OCI-LY1 (cell line): Measurements from ENCODE around the gene WDR89.

Experiments
- H2AFZ ChIP-seq: fragments of 200-600 bp; sonication (generic), shearing (Covaris generic); 2 replicates; pipeline ENCODE4 v1.6.0; 2014; ENCODE audit warnings: antibody characterized with exemption, mild to moderate bottlenecking, low read length
- H3F3A ChIP-seq: fragments of 200-600 bp; sonication (generic), shearing (Covaris generic); 2 replicates; pipeline ENCODE4 v1.6.0; 2014; ENCODE audit warnings: mild to moderate bottlenecking, antibody characterized with exemption, low read length, moderate library complexity; ENCODE audit not compliant: insufficient read depth
- H3K27ac ChIP-seq: fragments of 200-600 bp; sonication (generic); 2 replicates; pipeline ENCODE4 v1.5.1; 2014; ENCODE audit warnings: low read length, mixed run types, mild to moderate bottlenecking, low read depth; ENCODE audit not compliant: poor library complexity, severe bottlenecking
- H3K27me3 ChIP-seq: fragments of 200-600 bp; sonication (generic); 2 replicates; pipeline ENCODE4 v1.6.0; 2014; ENCODE audit warnings: antibody characterized with exemption, mild to moderate bottlenecking, low read length, moderate library complexity; ENCODE audit not compliant: insufficient read depth
- H3K36me3 ChIP-seq: fragments of 200-600 bp; sonication (generic); 2 replicates; pipeline ENCODE4 v1.6.1; 2014; ENCODE audit warnings: mild to moderate bottlenecking, antibody characterized with exemption, low read length, moderate library complexity, mixed read lengths; ENCODE audit not compliant: insufficient read depth
- H3K4me1 ChIP-seq: fragments of 200-600 bp; sonication (generic); 2 replicates; pipeline ENCODE4 v1.5.1; 2014; ENCODE audit warnings: mild to moderate bottlenecking, low read length, moderate library complexity; ENCODE audit not compliant: insufficient read depth, severe bottlenecking
- H3K4me2 ChIP-seq: fragments of 200-600 bp; sonication (generic), shearing (Covaris generic); 2 replicates; pipeline ENCODE4 v1.6.1; 2014; ENCODE audit warnings: low read length
- H3K4me3 ChIP-seq: fragments of 200-600 bp; sonication (generic); 2 replicates; pipeline ENCODE4 v1.5.1; 2014; ENCODE audit warnings: low read length, low read depth, mild to moderate bottlenecking, mixed read lengths; ENCODE audit not compliant: poor library complexity, severe bottlenecking
- H3K79me2 ChIP-seq: fragments of 200-600 bp; shearing (Covaris generic); 2 replicates; pipeline ENCODE4 v1.6.1; 2016; ENCODE audit warnings: mixed run types, low read length, mixed read lengths; ENCODE audit not compliant: insufficient read depth
- H3K9ac ChIP-seq: fragments of 200-600 bp; sonication (generic), shearing (Covaris generic); 2 replicates; pipeline ENCODE4 v1.6.1; 2014; ENCODE audit warnings: mild to moderate bottlenecking, low read length, mixed read lengths
- H3K9me2 ChIP-seq: fragments of 200-600 bp; sonication (generic), shearing (Covaris generic); 2 replicates; pipeline ENCODE4 v1.6.1; 2014; ENCODE audit warnings: low read depth, mild to moderate bottlenecking, low read length, mixed read lengths
- H3K9me3 ChIP-seq: fragments of 200-600 bp; shearing (Covaris generic); 2 replicates; pipeline ENCODE4 v1.6.1; 2014; ENCODE audit warnings: low read length, mixed read lengths
- H4K20me1 ChIP-seq: fragments of 200-600 bp; sonication (generic), shearing (Covaris generic); 2 replicates; pipeline ENCODE4 v1.6.0; 2016; ENCODE audit warnings: mild to moderate bottlenecking, low read length; ENCODE audit not compliant: insufficient read depth
- CTCF ChIP-seq: fragments of 200-600 bp; sonication (generic), shearing (Covaris generic); IDR thresholded peaks from 2 replicates; pipeline ENCODE4 v1.5.1; 2017; ENCODE audit warnings: mild to moderate bottlenecking, antibody characterized with exemption, low read length, moderate library complexity, mixed read lengths
- EZH2 ChIP-seq: fragments of 200-600 bp; sonication (generic), shearing (Covaris generic); IDR thresholded peaks from 2 replicates; pipeline ENCODE4 v1.8.0; 2017; ENCODE audit warnings: borderline replicate concordance, mixed run types, mild to moderate bottlenecking, antibody characterized with exemption, low read length, moderate library complexity, mixed read lengths

Gene WDR89

GRCh38 chr14:63611078-63611477, 30.6 kb downstream of the WDR89 start:
- Histone ChIP-seq H2AFZ (no peak overlapping the region), H3K9me3 (no peaks in the 10 kb centered on the region), H3K9ac (no peak overlapping the region), H3K4me2 (no peak overlapping the region), H3K4me1 (peaks cover 4% of the 10 kb centered on the region), H3K79me2 (peaks cover 23% of the 10 kb centered on the region), H3K27me3 (no peaks in the 10 kb centered on the region), H3F3A (no peaks in the 10 kb centered on the region), H3K9me2 (no peaks in the 10 kb centered on the region), H4K20me1 (no peaks in the 10 kb centered on the region), H3K4me3 (no peak overlapping the region), H3K27ac (no peak overlapping the region), H3K36me3 (peaks cover 31% of the 10 kb centered on the region)
- no peak for TF ChIP-seq CTCF
- TF ChIP-seq EZH2 = no peak

GRCh38 chr14:63605041-63605532, 36.6 kb downstream of the WDR89 start:
- no peaks in the 10 kb centered on the region for H3F3A ChIP-seq
- no peak overlapping the region for H3K4me2 ChIP-seq
- H3K9me3 ChIP-seq = no peaks in the 10 kb centered on the region
- H3K9me2 ChIP-seq = no peaks in the 10 kb centered on the region
- no peak overlapping the region for H2AFZ ChIP-seq
- H3K4me1 ChIP-seq = peaks cover 16% of the 10 kb centered on the region
- H3K79me2 ChIP-seq = peaks cover 7% of the 10 kb centered on the region
- H3K27ac ChIP-seq = no peak overlapping the region
- H3K4me3 ChIP-seq = no peak overlapping the region
- H3K36me3 ChIP-seq = peaks cover 30% of the 10 kb centered on the region
- H3K27me3 ChIP-seq = no peaks in the 10 kb centered on the region
- no peak overlapping the region for H3K9ac ChIP-seq
- H4K20me1 ChIP-seq = no peaks in the 10 kb centered on the region
- TF ChIP-seq EZH2 (no peak), CTCF (no peak)

GRCh38 chr14:63604626-63605025, 37.0 kb downstream of the WDR89 start:
- H3K4me3 ChIP-seq = no peak overlapping the region
- H3F3A ChIP-seq = no peaks in the 10 kb centered on the region
- no peak overlapping the region for H3K9ac ChIP-seq
- peak overlapping the region; percentile 71 for H3K27ac ChIP-seq
- TF ChIP-seq EZH2 (no peak), CTCF (no peak)
- no peak overlapping the region for H2AFZ ChIP-seq
- no peak overlapping the region for H3K4me2 ChIP-seq
- H3K79me2 ChIP-seq = peaks cover 7% of the 10 kb centered on the region; the same call in 1 of the 2 replicates
- no peaks in the 10 kb centered on the region for H3K9me3 ChIP-seq
- no peaks in the 10 kb centered on the region for H3K9me2 ChIP-seq
- H4K20me1 ChIP-seq = no peaks in the 10 kb centered on the region
- H3K4me1 ChIP-seq = peaks cover 16% of the 10 kb centered on the region
- no peaks in the 10 kb centered on the region for H3K27me3 ChIP-seq
- peaks cover 31% of the 10 kb centered on the region for H3K36me3 ChIP-seq
